ENCODE data around the gene POLR2L.

DNA sequence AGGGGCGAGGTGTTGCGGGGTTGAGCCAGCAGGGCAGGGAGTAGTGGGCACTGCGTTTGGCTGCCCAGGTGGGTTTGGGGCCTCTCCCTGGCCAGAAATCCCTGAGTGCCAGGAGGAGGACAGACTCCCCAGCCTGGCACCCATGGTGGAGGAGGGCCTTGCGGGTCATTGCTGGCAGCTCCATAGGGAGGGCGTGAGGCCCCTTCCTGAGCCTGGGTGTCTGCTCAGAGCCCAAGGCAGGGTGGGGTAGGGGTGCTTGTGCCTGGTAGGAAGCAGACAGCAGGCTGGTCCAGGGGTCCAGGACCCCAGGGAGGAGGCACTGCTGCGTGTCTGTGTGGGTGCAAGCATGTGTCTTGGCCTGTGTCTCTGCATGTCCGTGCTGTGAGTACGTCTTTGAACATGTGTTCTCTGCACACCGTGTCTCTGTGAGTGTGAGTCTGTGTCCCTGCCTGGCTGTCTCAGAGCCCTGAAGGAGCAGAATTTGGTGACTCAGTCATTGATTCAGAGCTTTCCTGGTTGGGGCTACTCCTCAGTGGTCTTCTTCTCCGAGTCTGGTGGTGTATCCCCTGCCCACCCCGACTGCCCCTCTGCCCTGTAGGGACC lies 4.3 kb upstream of the POLR2L start:
- TF ChIP-seq EZH2phosphoT487 (IDR thresholded peaks at IDR 0.05; ENCODE audit: insufficient read depth, low read depth) (no peak), EZH2 (IDR thresholded peaks at IDR 0.05; ENCODE audit: insufficient read depth, poor library complexity, severe bottlenecking) (no peak)

Data from GM23248 (cell line).